ENCODE results near the gene FRMPD1.

- TF ChIP-seq CTCF (IDR thresholded peaks at IDR 0.05) = no peak
- no peak for TF ChIP-seq ZFX (IDR thresholded peaks at IDR 0.05; ENCODE audit: borderline replicate concordance)
These were observed 28.1 kb downstream of the FRMPD1 start for GRCh38 chr9:37678789-37679273.

All from 22Rv1 (cell line).